HG03469 (cell line): ENCODE results near the gene NT5C2.
"Not testable (repeated sequence)": the region's sequence is repeated elsewhere in the genome, so short reads cannot be mapped to it uniquely, and the experiment has no call there.

Source experiments
- ATAC-seq: cut with Tn5 transposase; IDR thresholded peaks from one replicate; pipeline ENCODE4 v1.9.1; 2021; ENCODE audit warnings: mild to moderate bottlenecking, moderate library complexity, moderate number of reproducible peaks; ENCODE audit not compliant: unreplicated experiment

The NT5C2 gene

GRCh38 chr10:103193107-103193819 lies at the start of gene NT5C2:
TSS of gene NT5C2 (minus strand) at chr10:103193272. CDS start at chr10:103174958, 18,314 bp downstream.
- peak; percentile 33 for ATAC-seq

GRCh38 chr10:103241262-103242011 lies 48.4 kb upstream of the NT5C2 start:
- no peak for ATAC-seq

- ATAC-seq = no peak
Observed at GRCh38 chr10:103238506-103239252, 45.6 kb upstream of the NT5C2 start.

GRCh38 chr10:103235775-103236174 lies 42.7 kb upstream of the NT5C2 start:
- no peak for ATAC-seq

GRCh38 chr10:103232772-103233488 lies 39.9 kb upstream of the NT5C2 start:
- ATAC-seq = no peak

GRCh38 chr10:103232131-103232673 lies 39.1 kb upstream of the NT5C2 start:
- ATAC-seq = no peak

GRCh38 chr10:103231047-103231551 lies 38.0 kb upstream of the NT5C2 start:
- ATAC-seq = no peak

- no peak for ATAC-seq
Observed at GRCh38 chr10:103227416-103227815, 34.3 kb upstream of the NT5C2 start.

- no peak for ATAC-seq
Observed at GRCh38 chr10:103225939-103226338, 32.9 kb upstream of the NT5C2 start.

- not testable (repeated sequence) for ATAC-seq
Observed at GRCh38 chr10:103224721-103225120, 31.6 kb upstream of the NT5C2 start.

- no peak for ATAC-seq
Observed at GRCh38 chr10:103224133-103224532, 31.1 kb upstream of the NT5C2 start.

GRCh38 chr10:103216362-103216761 lies 23.3 kb upstream of the NT5C2 start:
- not testable (repeated sequence) for ATAC-seq

- no peak for ATAC-seq
Observed at GRCh38 chr10:103215601-103216000, 22.5 kb upstream of the NT5C2 start.

- not testable (repeated sequence) for ATAC-seq
Observed at GRCh38 chr10:103210262-103210661, 17.2 kb upstream of the NT5C2 start.

GRCh38 chr10:103207643-103208042 lies 14.6 kb upstream of the NT5C2 start:
- ATAC-seq = not testable (repeated sequence)

- ATAC-seq = no peak
Observed at GRCh38 chr10:103207141-103207540, 14.1 kb upstream of the NT5C2 start.

- not testable (repeated sequence) for ATAC-seq
Observed at GRCh38 chr10:103206715-103207114, 13.6 kb upstream of the NT5C2 start.

GRCh38 chr10:103205401-103205800 lies 12.3 kb upstream of the NT5C2 start:
- ATAC-seq = not testable (repeated sequence)

GRCh38 chr10:103204353-103205255 lies 11.5 kb upstream of the NT5C2 start:
- ATAC-seq = no peak
